GM19043 (cell line): ENCODE results near the gene MRPL3.

Source experiments
- ATAC-seq: cut with Tn5 transposase; IDR thresholded peaks from one replicate; pipeline ENCODE4 v1.9.1; 2021; ENCODE audit warnings: low read depth; ENCODE audit not compliant: unreplicated experiment

MRPL3 gene

GRCh38 chr3:131502530-131503319 is at the start of gene MRPL3:
MRPL3 (minus strand) TSS chr3:131502971; CDS start chr3:131502821, 150 bp downstream.
- ATAC-seq = peak; percentile 92

- no peak for ATAC-seq
Measured at GRCh38 chr3:131551761-131552160, 49.0 kb upstream of the MRPL3 start.

DNA sequence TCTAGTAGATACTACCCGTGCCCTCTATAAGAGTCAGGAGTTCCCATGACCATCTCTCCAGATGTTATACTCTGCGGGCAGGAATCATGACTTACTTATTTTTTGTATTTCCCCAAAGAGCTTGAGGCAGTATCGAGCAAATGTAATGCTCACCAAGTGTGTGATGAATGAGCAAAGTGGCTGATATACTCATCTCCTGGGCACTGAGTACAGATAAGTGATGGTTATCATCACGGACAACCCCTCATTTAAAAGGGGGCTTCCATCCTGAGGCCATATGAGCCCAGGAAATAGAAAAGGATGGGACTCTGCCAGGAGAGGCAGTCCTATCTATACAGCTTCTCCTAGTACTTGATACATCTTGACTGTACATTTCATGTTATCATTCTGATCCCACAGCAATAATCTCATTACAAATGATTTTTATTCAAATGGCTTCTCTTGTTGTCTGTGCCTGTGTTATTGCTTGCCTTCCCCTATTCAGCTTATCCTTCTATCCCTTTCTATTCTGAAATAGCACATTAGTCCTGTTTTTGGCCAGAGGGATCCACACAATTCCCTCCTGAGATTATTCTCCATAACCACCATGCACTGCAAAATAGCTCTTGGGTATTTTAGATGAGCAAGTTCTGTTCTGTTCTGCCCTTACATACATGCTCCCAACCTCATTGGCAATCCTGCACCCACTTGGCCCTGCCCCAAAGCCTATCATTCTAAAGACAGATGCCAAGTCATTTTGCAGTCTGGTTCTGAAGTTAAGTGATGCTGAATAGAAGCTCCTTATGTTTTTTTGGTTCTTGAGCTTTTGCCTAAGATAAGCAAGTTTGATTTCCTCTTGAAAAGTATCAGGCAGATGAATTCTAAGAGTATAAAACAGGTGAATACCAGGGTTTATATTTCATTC is 48.0 kb upstream of the MRPL3 start:
- no peak for ATAC-seq

DNA sequence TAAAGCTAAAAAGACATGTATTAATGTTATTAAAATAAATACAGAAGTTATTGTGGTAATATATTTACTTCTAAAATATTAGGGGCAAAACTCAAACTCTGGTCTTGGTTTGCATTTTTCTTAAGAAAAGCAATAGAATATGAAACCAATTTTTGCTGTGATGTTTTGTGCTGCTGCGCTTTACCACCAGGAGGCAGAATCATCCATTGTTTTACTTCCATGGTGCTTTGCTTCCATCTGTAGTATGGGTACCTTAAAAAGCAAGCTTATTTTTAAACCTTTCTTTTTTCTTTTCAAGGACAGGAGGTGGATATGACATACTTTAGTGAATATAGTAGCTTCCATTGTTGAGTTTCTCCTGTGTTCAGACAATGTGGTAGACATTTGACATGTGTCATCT is 46.6 kb upstream of the MRPL3 start:
- no peak for ATAC-seq

- ATAC-seq = no peak
Measured at GRCh38 chr3:131547585-131547984, 44.8 kb upstream of the MRPL3 start.

DNA sequence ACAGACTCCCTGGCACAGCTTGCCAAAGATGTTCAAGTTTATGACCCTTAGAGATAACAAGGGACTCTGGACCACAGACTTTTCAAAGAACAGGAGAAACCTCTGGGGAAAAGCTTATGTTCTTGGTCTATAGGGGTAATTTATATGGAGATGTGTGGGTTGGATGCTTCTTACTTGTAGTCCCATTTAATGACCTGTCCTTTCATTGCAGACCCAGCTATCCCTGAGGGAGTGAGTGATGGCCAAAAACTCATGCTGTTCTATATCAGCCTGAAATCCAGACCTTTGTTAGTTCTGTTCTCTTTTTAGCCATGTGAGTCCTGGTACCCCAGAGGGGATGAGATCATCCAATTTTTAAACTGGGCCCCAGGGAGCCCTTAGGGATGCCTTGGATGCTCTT is 43.7 kb upstream of the MRPL3 start:
- no peak for ATAC-seq

GRCh38 chr3:131544557-131544956 is 41.8 kb upstream of the MRPL3 start:
- no peak for ATAC-seq

- ATAC-seq = no peak
Measured at GRCh38 chr3:131543714-131544113, 40.9 kb upstream of the MRPL3 start.

DNA sequence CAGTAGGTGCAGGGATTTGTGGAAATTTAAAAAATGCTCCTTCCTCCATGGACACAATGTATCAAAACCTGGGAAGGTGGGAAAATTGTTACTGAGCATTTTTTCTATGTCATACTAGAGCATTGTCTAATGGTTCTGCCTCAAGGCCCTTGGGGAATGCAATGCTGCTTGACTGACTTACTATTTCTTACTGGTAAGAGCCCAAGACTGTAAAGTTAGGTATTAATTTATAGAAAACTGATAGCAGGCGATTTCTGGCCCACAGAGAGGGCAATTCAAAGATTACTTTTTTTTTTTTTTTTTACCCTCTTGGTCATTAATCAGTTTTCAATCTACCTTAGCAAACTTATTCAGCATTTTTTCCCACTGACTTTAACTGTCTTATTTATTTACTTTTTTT is 38.5 kb upstream of the MRPL3 start:
- no peak for ATAC-seq

DNA sequence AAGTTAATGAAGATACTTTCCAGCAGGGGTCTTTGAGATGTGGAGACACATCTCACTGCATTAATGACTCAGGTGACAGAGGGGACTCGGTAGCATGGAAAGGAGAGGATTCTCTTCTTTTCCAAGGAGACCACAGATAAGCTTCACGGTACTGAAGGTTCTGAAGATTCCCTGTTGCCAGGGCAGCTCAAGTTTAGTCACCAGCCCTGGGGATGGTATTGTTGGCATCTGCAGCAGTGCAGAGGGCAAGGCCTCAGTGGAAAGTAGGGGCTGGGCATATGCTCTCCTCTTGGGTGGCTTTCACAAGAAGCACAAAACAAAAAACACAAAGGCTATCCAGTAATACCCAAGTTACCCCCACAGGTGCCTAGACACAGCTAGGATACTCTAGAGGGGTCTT is 38.0 kb upstream of the MRPL3 start:
- ATAC-seq = no peak

DNA sequence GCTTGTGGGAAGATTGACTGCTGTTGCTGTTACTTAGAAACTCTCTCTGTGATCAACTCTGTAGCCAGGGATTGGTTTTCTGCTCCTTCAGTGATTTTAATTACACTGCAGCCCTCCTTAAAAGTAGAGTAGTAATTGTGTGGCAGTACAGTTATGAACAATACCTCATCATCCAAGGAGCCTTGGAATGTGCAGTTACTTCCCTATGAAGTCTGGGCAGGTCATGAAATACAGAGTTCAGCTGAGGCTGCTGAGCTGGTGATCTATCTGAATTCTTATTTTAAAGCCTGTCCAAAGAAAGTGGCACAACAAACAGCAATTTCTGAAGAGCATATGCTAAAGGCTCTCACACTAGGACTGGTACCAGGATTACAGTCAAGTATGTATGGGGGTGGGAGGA is 37.4 kb upstream of the MRPL3 start:
- no peak for ATAC-seq

GRCh38 chr3:131538968-131539367 is 36.2 kb upstream of the MRPL3 start:
- no peak for ATAC-seq

DNA sequence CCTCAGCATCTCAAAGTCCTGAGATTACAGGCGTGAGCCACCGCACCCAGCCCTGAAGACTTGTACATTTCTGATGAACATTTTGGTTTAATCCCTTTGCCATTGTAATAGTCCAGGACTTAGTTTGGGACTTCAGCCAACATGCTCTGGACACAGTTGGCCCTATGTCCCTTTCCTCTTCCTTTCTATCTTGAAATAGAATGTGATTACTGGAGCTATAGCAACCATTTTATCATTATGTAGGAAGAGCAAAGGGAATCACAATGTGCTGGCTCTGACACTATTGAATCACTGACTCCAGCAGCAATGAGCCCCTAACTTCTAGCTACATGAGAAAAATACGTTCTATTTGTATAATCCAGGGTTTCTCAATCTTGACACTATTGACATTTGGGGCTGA is 34.8 kb upstream of the MRPL3 start:
- ATAC-seq = no peak

- no peak for ATAC-seq
Measured at GRCh38 chr3:131535596-131535995, 32.8 kb upstream of the MRPL3 start.

DNA sequence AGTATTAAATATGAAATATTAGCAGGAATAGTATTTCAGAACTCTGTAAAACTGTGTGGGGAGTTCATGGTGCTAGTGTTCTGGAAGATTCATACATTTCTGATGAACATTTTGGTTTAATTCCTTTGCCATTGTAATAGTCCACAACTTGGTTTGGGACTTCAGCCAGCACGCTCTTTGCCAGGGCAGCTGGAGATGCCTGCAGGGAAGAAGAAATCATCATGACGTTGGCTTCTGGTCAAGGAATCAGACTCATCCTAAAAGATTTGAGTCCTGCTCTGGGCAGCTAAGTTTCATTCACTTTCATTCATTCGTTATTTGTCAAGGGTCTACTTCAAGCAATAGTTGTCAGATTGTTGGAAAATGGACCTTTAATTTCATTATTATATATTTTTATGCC is 32.4 kb upstream of the MRPL3 start:
- ATAC-seq = no peak

DNA sequence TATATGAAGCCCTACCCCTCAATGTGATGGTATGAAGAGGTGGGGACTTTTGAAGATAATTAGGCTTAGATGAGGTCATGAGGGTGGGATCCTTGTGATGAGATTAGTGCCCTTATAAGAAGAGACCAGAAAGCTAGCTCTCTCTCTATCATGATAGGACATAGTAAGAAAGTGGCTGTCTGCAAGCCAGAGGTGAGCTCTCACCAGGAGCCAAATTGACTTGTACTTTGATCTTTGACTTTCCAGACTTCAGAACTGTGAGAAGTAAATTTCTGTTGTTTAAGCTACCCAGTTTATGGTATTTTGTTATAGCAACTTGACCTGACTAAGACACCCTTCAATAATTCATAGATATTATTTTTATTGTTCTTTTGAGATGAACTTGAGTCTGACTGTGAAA is 29.9 kb upstream of the MRPL3 start:
- ATAC-seq = no peak

- no peak for ATAC-seq
Measured at GRCh38 chr3:131530843-131531242, 28.1 kb upstream of the MRPL3 start.

DNA sequence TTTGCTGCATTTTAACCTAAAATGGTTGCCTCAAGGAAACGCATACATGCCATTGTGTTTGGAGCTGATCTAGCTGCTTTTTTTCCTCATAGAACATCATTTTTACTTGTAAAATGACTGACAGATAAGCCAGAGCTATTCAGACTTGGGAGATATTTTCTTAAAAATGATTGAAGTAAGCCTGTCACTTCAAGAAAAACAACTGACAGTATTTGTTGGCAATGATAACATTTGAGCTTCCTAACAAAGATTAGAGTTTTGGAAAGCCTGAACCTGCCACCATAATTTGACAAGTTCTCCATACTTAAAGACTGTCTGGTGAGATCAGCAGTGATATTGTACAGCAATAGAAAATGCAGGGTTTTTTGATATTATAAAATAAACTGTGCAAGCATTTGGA is 27.6 kb upstream of the MRPL3 start:
- no peak for ATAC-seq

DNA sequence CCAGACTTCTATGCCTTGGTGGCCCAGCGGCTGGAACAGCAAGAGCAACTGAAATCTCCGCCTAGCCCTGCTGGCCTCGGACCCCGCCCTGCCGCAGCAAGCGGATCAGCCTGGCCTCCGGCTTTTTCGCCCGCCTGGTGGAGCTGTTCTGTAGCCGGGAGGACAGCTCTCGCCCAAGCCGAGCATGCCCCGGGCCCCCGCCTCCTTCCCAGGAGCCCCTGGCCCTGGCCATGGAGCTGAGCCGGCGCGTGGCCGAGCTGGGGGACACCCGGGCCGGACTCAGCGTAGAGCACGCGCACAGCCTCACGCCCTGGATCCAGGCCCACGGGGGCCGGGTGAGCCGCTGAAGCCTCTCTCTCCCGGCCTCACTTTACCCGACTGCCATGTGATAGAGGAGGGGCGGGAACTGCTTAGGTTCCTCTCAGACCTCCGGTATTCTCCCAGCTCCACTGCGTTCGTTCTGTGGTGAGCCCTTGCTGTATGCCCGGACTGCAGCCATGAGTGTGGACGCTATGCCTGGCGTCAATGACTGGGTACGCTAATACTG is 24.1 kb upstream of the MRPL3 start:
- no peak for ATAC-seq

DNA sequence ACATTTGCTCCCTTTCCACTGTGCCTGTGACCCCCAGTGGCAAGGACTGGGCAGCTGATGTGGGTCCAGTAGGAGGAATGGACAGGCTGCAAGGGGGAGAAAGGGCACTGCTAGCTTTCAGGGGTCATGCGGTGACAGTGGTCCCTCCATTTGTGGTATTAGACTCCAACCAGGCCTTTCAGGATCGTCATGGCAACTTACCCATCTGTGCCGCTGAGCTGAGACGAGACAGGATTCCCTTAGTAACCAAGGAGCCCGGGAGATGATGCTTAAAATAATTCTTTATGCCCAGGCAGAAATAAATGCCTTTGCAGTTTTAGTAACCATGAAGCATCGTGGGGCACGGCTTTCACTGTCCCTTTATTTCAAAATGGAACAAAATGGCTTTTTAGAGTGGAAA is 15.9 kb upstream of the MRPL3 start:
- no peak for ATAC-seq

GRCh38 chr3:131505421-131505820 is 2.6 kb upstream of the MRPL3 start:
- ATAC-seq = no peak

DNA sequence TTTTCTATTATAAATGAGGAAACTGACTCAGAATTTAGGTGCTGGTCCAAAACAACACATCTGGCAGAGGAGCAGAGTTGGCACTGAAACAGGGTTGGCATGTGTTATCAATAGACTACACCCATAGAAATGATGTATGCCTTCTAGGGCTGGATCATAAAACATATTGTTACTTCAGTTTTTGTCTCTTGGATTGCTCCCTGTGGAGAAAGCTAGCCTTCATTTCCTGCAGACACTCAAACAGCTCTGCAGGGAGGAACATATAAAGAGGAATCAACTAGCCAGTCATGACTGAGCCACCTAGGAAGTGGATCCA is 507 bp upstream of the MRPL3 start:
- ATAC-seq = no peak
